Neuronal stem cell (in vitro differentiated cells): ENCODE measurements around the gene TACC2.

Experiments
- DNase-seq: peaks from one replicate; pipeline ENCODE4 v3.0.0-alpha.2; 2013; ENCODE audit warnings: low spot score
- H2AFZ ChIP-seq: one replicate; pipeline ENCODE4 v1.6.1; 2013; ENCODE audit warnings: mild to moderate bottlenecking, low read length, inconsistent platforms
- H2AK5ac ChIP-seq: 2 replicates; pipeline ENCODE4 v1.6.1; 2013; ENCODE audit warnings: low read depth, mild to moderate bottlenecking, inconsistent platforms, low read length, moderate library complexity, mixed read lengths
- H2BK120ac ChIP-seq: 2 replicates; pipeline ENCODE4 v1.6.1; 2013; ENCODE audit warnings: low read depth, mild to moderate bottlenecking, inconsistent platforms, low read length, moderate library complexity, mixed read lengths
- H2BK12ac ChIP-seq: one replicate; pipeline ENCODE4 v1.6.1; 2013; ENCODE audit warnings: low read length, inconsistent platforms
- H2BK15ac ChIP-seq: 2 replicates; pipeline ENCODE4 v1.6.1; 2013; ENCODE audit warnings: mild to moderate bottlenecking, low read length, inconsistent platforms, mixed read lengths
- H2BK5ac ChIP-seq: one replicate; pipeline ENCODE4 v1.6.1; 2013; ENCODE audit warnings: inconsistent platforms, mild to moderate bottlenecking, low read length, moderate library complexity
- H3K14ac ChIP-seq: one replicate; pipeline ENCODE4 v1.6.1; 2013; ENCODE audit warnings: low read length, inconsistent platforms
- H3K18ac ChIP-seq: 2 replicates; pipeline ENCODE4 v1.6.1; 2013; ENCODE audit warnings: low read length, inconsistent platforms
- H3K23ac ChIP-seq: 2 replicates; pipeline ENCODE4 v1.6.1; 2013; ENCODE audit warnings: low read depth, mild to moderate bottlenecking, mixed read lengths, low read length, inconsistent platforms; ENCODE audit not compliant: poor library complexity
- H3K27ac ChIP-seq: replicated peaks from 3 replicates; pipeline ENCODE4 v1.5.1; 2013; ENCODE audit warnings: low read length, inconsistent platforms
- H3K27me3 ChIP-seq, 3 experiments: 2 replicates each; pipeline ENCODE4 v1.6.1; 2013; ENCODE audit warnings: low read length in 3 of 3, mild to moderate bottlenecking in 2 of 3, inconsistent platforms in 1 of 3, low read depth in 1 of 3, mixed read lengths in 1 of 3, moderate library complexity in 1 of 3; ENCODE audit not compliant: control insufficient read depth in 3 of 3, insufficient read depth in 3 of 3
- H3K36me3 ChIP-seq, 2 donors: replicated peaks in 1 of 2; 2 replicates each; pipeline ENCODE4 v1.6.1; 2013; ENCODE audit warnings: low read length in 2 of 2; ENCODE audit not compliant: control insufficient read depth in 2 of 2, insufficient read depth in 2 of 2
- H3K4ac ChIP-seq: 2 replicates; pipeline ENCODE4 v1.6.1; 2013; ENCODE audit warnings: inconsistent platforms, mild to moderate bottlenecking, low read length, moderate library complexity
- H3K4me1 ChIP-seq, 2 donors: 1 replicate in 1 of 2; 2 replicates in 1 of 2; pipeline ENCODE4 v1.6.1; 2013; ENCODE audit warnings: low read length in 2 of 2, low read depth in 1 of 2; ENCODE audit not compliant: control insufficient read depth in 2 of 2, insufficient read depth in 1 of 2
- H3K4me2 ChIP-seq: one replicate; pipeline ENCODE4 v1.6.1; 2013; ENCODE audit warnings: mild to moderate bottlenecking, low read length, inconsistent platforms; ENCODE audit not compliant: insufficient read depth, poor library complexity, severe bottlenecking
- H3K4me3 ChIP-seq, 2 donors: 2 replicates each; pipeline ENCODE4 v1.5.1; 2013; ENCODE audit warnings: low read length in 2 of 2, mild to moderate bottlenecking in 2 of 2, inconsistent platforms in 1 of 2, moderate library complexity in 1 of 2
- H3K79me1 ChIP-seq: one replicate; pipeline ENCODE4 v1.6.1; 2013; ENCODE audit warnings: low read depth, mild to moderate bottlenecking, inconsistent platforms, low read length, moderate library complexity
- H3K9ac ChIP-seq: one replicate; pipeline ENCODE4 v1.6.1; 2013; ENCODE audit warnings: mild to moderate bottlenecking, low read depth, low read length, inconsistent platforms; ENCODE audit not compliant: poor library complexity
- H3K9me3 ChIP-seq, 2 donors: replicated peaks in 1 of 2; 2 replicates each; pipeline versions ENCODE3 to v1.6.1; 2013; ENCODE audit warnings: low read length in 2 of 2, mild to moderate bottlenecking in 2 of 2, inconsistent platforms in 1 of 2, low read depth in 1 of 2, mixed read lengths in 1 of 2, moderate library complexity in 1 of 2; ENCODE audit not compliant: control insufficient read depth in 2 of 2, insufficient read depth in 1 of 2
- H4K8ac ChIP-seq: one replicate; pipeline ENCODE4 v1.6.1; 2013; ENCODE audit warnings: low read depth, mild to moderate bottlenecking, inconsistent platforms, low read length, moderate library complexity
- H4K91ac ChIP-seq: one replicate; pipeline ENCODE4 v1.6.1; 2013; ENCODE audit warnings: low read length, low read depth, mild to moderate bottlenecking, inconsistent platforms; ENCODE audit not compliant: poor library complexity
- WGBS, 2 donors: extraction: QIAGEN DNeasy Blood & Tissue Kit; methylation state at CpG; one replicate each; pipeline ENCODE4 v1.1.7; 2013; ENCODE audit warnings: missing lambda C conversion rate in 2 of 2, mixed read lengths in 1 of 2; ENCODE audit not compliant: insufficient read length in 2 of 2, insufficient replicate concordance in 1 of 2; ENCODE audit errors: extremely low coverage in 2 of 2; 5-methylcytosine and 5-hydroxymethylcytosine counted together

The TACC2 gene

GRCh38 chr10:122019414-122019975 lies 30.5 kb downstream of the TACC2 start:
- H3K4me3 ChIP-seq: no peak overlapping the region
- DNase-seq: peak; percentile 54

GRCh38 chr10:122020226-122020625 lies 31.3 kb downstream of the TACC2 start:
- no peak overlapping the region for H3K4me3 ChIP-seq
- H4K8ac ChIP-seq: no peak overlapping the region
- no peak overlapping the region for H3K4me2 ChIP-seq
- H2BK15ac ChIP-seq: no peak overlapping the region
- no peaks in the 10 kb centered on the region for H3K9me3 ChIP-seq
- WGBS, 2 donors: no CpG with 5 or more reads among the region's 6 CpGs
- H3K9ac ChIP-seq: no peak overlapping the region
- H2AFZ ChIP-seq: no peak overlapping the region
- no peak for DNase-seq
- H2BK5ac ChIP-seq: no peak overlapping the region
- no peak overlapping the region for H3K23ac ChIP-seq
- H3K14ac ChIP-seq: no peak overlapping the region
- no peak overlapping the region for H3K18ac ChIP-seq
- H3K4ac ChIP-seq: no peak overlapping the region
- H2BK120ac ChIP-seq: no peak overlapping the region
- no peak overlapping the region for H2AK5ac ChIP-seq
- H3K27me3 ChIP-seq: peaks cover 0 to 47% (median 0%) of the 10 kb centered on the region in 3 experiments
- no peak overlapping the region for H4K91ac ChIP-seq
- H3K27ac ChIP-seq: no peak overlapping the region
- peaks cover 8 to 15% of the 10 kb centered on the region in 2 donors for H3K4me1 ChIP-seq
- H3K79me1 ChIP-seq: no peaks in the 10 kb centered on the region
- no peak overlapping the region for H2BK12ac ChIP-seq
- H3K36me3 ChIP-seq: no peaks in the 10 kb centered on the region

More at GRCh38 chr10:122019414-122019975, 30.5 kb downstream of the TACC2 start:
- Histone ChIP-seq H4K91ac (no peak overlapping the region), H3K4ac (no peak overlapping the region), H3K79me1 (no peaks in the 10 kb centered on the region), H3K9me3 (no peaks in the 10 kb centered on the region), H3K36me3 (no peaks in the 10 kb centered on the region), H4K8ac (no peak overlapping the region), H3K4me2 (peak overlapping the region; percentile 26), H2AK5ac (no peak overlapping the region), H2BK5ac (peak overlapping the region; percentile 17), H3K27ac (peak overlapping the region; percentile 62), H3K27me3 (peaks cover 0 to 47% (median 0%) of the 10 kb centered on the region in 3 experiments), H3K4me1 (peaks cover 8 to 15% of the 10 kb centered on the region in 2 donors), H3K18ac (peak overlapping the region; percentile 69), H3K14ac (no peak overlapping the region), H2BK15ac (peak overlapping the region; percentile 13), H2BK12ac (no peak overlapping the region), H2AFZ (peak overlapping the region; percentile 43), H2BK120ac (peak overlapping the region; percentile 65), H3K9ac (no peak overlapping the region), H3K23ac (no peak overlapping the region)
- no CpG with 5 or more reads among the region's 24 CpGs for WGBS, 2 donors

- no peak overlapping the region for H2BK5ac ChIP-seq
- H3K9me3 ChIP-seq: no peaks in the 10 kb centered on the region
- no peak overlapping the region for H3K14ac ChIP-seq
- no peak overlapping the region for H2BK12ac ChIP-seq
- no peak overlapping the region for H2AFZ ChIP-seq
- no peak overlapping the region for H3K4ac ChIP-seq
- no peak overlapping the region for H2AK5ac ChIP-seq
- peaks cover 0 to 47% (median 0%) of the 10 kb centered on the region in 3 experiments for H3K27me3 ChIP-seq
- H3K4me3 ChIP-seq: no peak overlapping the region
- H2BK120ac ChIP-seq: no peak overlapping the region
- H4K91ac ChIP-seq: no peak overlapping the region
- H3K4me2 ChIP-seq: no peak overlapping the region
- H2BK15ac ChIP-seq: no peak overlapping the region
- peaks cover 8 to 15% of the 10 kb centered on the region in 2 donors for H3K4me1 ChIP-seq
- no peak for DNase-seq
- no peak overlapping the region for H3K18ac ChIP-seq
- H3K27ac ChIP-seq: no peak overlapping the region
- H4K8ac ChIP-seq: no peak overlapping the region
- no peak overlapping the region for H3K9ac ChIP-seq
- H3K23ac ChIP-seq: no peak overlapping the region
- no CpG with 5 or more reads among the region's 9 CpGs for WGBS, 2 donors
- no peaks in the 10 kb centered on the region for H3K36me3 ChIP-seq
- no peaks in the 10 kb centered on the region for H3K79me1 ChIP-seq
These were observed 32.4 kb downstream of the TACC2 start for GRCh38 chr10:122021379-122021778.

GRCh38 chr10:122021828-122022227 lies 32.9 kb downstream of the TACC2 start:
- Histone ChIP-seq H2AFZ (no peak overlapping the region), H3K27me3 (peaks cover 0 to 47% (median 0%) of the 10 kb centered on the region in 3 experiments), H2BK5ac (no peak overlapping the region), H3K9me3 (no peaks in the 10 kb centered on the region), H2AK5ac (no peak overlapping the region), H3K79me1 (no peaks in the 10 kb centered on the region), H4K91ac (no peak overlapping the region), H4K8ac (no peak overlapping the region), H2BK15ac (no peak overlapping the region), H3K36me3 (no peaks in the 10 kb centered on the region), H3K9ac (no peak overlapping the region), H3K4ac (no peak overlapping the region), H3K4me3 (no peak overlapping the region), H3K14ac (no peak overlapping the region), H2BK12ac (peak overlapping the region; percentile 33), H3K4me1 (peaks cover 8 to 15% of the 10 kb centered on the region in 2 donors), H2BK120ac (no peak overlapping the region), H3K18ac (no peak overlapping the region), H3K27ac (no peak overlapping the region), H3K4me2 (no peak overlapping the region), H3K23ac (no peak overlapping the region)
- no peak for DNase-seq
- no CpG with 5 or more reads among the region's 11 CpGs for WGBS, 2 donors
